GM19099 (cell line): ENCODE results near the gene GAS1.

Experiments used
- POLR2A ChIP-seq: IDR thresholded peaks from 3 replicates; pipeline ENCODE4 v1.6.1; 2011; ENCODE audit warnings: low read depth; ENCODE audit not compliant: insufficient read length; ENCODE audit errors: extremely low read depth

The GAS1 gene

DNA sequence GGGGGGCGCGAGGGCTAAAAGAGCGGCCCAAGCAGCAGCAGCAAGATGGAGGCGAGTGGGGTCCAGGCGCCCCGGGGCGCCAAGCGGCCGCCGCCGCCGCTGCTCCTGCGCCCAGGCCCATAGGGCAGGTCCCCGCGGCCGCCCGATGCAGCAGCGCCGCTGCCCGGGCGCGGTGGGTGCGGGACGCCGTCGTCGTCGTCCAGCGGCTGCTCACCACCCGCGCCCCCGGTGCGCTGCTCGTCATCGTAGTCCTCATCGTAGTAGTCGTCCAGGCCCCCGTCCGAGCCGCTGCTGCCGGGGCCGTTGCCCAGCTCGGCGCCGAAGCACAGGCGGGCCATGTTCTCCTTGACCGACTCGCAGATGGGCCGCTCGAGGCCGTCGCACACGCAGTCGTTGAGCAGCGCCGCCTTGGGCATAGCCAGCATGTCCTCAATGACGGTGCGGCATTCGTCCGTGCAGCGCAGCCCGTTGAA lies 1.5 kb downstream of the GAS1 start:
- no peak for TF ChIP-seq POLR2A

GRCh38 chr9:86944796-86945727 lies 2.2 kb downstream of the GAS1 start:
- no peak for TF ChIP-seq POLR2A

DNA sequence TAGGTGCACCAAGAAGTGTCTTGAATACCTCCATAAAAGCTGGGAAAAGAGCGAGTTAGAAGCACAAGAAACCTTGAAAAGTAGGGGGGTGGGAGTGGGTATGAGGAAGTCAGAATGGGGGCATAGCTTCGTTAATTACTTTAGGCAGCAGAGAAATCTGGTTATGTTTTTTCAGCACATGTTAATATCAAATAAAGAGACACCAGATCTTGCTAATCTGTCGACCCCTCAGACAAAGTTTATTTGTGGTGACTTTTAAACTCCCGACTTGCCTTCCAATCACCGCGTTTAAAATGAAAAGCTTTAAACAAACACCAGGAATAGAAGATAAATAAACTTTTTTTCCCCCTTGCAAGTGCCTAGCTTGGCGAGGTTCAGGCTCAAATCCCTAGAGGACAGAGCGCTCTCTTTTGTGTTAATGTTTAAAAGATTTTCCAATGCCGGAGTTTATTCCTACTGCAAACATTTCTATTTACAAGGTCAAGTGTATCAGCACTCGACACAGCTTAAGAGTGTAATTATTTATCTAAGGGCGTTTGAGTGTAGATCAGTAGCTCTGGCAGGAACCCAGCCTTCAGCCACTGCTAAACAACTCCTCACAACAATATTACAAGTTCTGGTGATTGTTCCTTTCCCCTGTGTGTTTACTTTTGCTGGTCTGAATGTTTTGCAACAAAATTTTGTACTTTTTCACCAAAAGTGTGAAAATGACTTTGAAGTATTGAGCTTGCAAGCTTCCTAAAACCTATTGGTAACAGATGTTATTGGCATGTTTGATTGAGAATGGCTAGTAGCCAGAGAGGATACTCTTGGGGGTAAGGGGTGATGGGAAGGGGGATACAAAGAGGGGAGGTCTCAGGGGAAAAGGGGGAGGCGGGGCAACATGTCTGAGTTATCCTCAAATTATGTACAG lies 3.8 kb downstream of the GAS1 start:
- TF ChIP-seq POLR2A: no peak

DNA sequence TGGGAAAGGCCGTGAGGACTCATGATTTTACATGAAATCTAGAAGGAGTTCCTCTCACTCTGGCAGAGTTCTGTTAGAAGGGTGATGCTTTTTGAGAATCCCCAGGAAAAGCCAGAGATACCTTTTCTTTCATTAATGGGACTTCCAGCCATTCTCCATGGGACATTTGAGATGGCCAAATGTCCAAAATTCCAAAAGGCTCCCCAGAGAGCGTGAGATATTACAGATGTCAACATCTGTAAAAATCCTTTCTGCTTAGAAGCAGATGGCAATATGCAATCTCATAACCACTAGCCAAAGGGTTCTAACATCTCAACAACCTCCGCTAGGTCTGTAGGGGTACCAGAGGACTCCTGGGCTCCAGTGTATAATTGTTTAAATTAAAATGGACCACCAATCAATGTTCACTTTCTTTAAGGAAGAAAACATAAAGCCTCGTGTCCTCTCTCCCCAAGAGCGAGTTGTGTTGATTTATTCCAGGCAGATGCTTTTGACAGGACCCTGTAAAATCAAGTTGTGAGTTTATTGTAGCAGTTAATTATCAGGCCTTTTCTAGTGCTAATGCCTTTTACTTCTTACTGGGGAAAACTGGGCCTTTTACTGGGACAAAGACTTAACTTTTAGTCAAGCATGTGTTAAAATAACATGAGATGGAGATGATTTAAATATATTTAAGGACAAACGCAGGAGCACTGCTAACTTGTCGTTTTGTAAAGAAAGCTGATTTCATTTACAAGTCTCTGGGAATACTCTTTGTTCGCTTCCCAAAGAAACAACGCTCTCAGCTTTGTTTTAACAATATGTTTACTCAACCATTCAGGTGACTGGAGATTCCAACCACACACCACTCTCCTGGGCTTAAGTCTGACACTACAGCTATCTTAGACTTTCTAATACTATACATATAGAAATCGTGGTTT lies 4.8 kb downstream of the GAS1 start:
- TF ChIP-seq POLR2A: no peak

- TF ChIP-seq POLR2A: no peak
These were observed 6.1 kb downstream of the GAS1 start for GRCh38 chr9:86941197-86941596.

DNA sequence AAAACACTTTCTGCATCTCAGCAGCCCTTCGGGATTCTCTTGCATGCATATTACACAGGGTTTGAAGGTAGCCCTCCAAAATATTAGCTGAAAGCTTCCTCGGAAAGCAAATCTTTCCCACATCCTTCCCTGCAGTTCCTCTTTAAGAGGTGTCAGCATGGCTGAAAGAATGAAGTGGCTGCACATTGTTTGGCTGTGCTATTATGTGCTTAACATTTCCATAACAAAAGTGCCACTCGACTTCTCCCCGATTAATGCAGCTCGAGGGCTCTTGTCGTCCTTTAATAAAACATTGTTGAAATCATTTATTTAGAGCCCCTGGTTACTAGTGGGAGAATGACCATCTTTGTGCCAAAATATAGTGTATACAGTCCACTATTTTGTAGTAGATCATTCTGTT lies 6.5 kb downstream of the GAS1 start:
- no peak for TF ChIP-seq POLR2A

DNA sequence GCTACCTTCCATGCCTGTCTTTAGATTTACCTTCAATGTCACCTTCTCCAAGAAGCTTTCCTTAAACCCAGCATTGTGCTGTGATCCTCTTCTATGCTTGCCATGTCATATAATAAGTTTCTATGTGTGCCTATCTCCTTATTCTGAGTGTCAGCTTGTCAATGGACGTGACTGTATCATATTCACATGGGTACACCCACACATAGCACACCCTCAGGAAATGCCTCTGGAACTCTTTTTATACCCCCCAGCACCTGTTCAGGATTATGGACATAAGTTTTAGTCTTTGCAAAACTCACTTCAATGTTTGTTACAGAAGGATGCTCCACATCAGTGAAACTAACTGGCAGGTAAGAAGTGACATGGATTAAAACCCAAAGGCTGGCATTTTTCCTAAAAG lies 7.4 kb downstream of the GAS1 start:
- no peak for TF ChIP-seq POLR2A

GRCh38 chr9:86939321-86939720 lies 8.0 kb downstream of the GAS1 start:
- TF ChIP-seq POLR2A: no peak

GRCh38 chr9:86938780-86939179 lies 8.5 kb downstream of the GAS1 start:
- no peak for TF ChIP-seq POLR2A

GRCh38 chr9:86926145-86926544 lies 21.2 kb downstream of the GAS1 start:
- no peak for TF ChIP-seq POLR2A

GRCh38 chr9:86925686-86926085 lies 21.6 kb downstream of the GAS1 start:
- no peak for TF ChIP-seq POLR2A

- TF ChIP-seq POLR2A: no peak
These were observed 23.1 kb downstream of the GAS1 start for GRCh38 chr9:86924206-86924605.

- no peak for TF ChIP-seq POLR2A
These were observed 26.0 kb downstream of the GAS1 start for GRCh38 chr9:86921151-86921923.

DNA sequence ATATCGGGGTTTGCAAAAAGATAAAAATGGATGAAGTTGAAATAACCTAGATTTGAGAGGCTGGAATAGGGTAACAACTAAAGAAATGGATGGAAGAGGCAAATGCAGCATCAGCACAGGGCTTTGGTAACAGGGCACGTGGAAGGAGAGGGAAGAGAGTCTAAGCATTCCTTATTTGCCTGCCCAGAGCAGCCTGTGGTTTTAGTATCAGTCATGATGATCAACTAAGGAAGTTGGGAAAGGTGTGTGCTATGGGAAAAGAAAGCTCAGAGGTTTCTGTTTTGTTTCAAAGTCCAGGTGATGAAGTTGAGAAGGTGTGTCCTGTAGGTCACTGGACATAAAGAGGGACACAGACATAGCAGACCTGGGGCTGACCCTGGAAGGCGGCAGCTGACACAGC lies 28.8 kb downstream of the GAS1 start:
- no peak for TF ChIP-seq POLR2A
